CD14-positive monocyte (primary cell): ENCODE results near the gene TAX1BP1. TPM values are rescaled to one million over a fixed set of nuclear protein-coding genes. Genes with fewer than 3 reads are reported as not detected.

Experiments
- DNase-seq, 3 donors: peaks; one replicate each; pipeline ENCODE4 v3.0.0-alpha.2; 2011 to 2022
- H2AFZ ChIP-seq: 2 replicates; pipeline ENCODE4 v1.6.0; 2012; ENCODE audit warnings: mild to moderate bottlenecking, low read depth, low read length, inconsistent platforms; ENCODE audit not compliant: insufficient read depth, poor library complexity, severe bottlenecking
- H3K27ac ChIP-seq, 2 donors: 1 replicate in 1 of 2; 2 replicates in 1 of 2; pipeline ENCODE4 v1.5.1; 2012 to 2013; ENCODE audit warnings: low read length in 2 of 2, control low read depth in 1 of 2, inconsistent platforms in 1 of 2, low read depth in 1 of 2, mild to moderate bottlenecking in 1 of 2
- H3K27me3 ChIP-seq, 2 donors: one replicate each; pipeline versions ENCODE4 v1.6.0 to v1.6.1; 2011 to 2013; ENCODE audit warnings: low read length in 2 of 2; ENCODE audit not compliant: control insufficient read depth in 2 of 2, insufficient read depth in 2 of 2
- H3K36me3 ChIP-seq, 2 donors: replicated peaks in 1 of 2; 1 replicate in 1 of 2; 2 replicates in 1 of 2; pipeline versions ENCODE4 v1.5.1 to v1.6.1; 2012 to 2013; ENCODE audit warnings: low read length in 2 of 2, control low read depth in 1 of 2, inconsistent platforms in 1 of 2, mild to moderate bottlenecking in 1 of 2; ENCODE audit not compliant: insufficient read depth in 2 of 2, control insufficient read depth in 1 of 2
- H3K4me1 ChIP-seq, 2 donors: 1 replicate in 1 of 2; 2 replicates in 1 of 2; pipeline versions ENCODE4 v1.5.1 to v1.6.1; 2012 to 2013; ENCODE audit warnings: low read length in 2 of 2, control low read depth in 1 of 2, inconsistent platforms in 1 of 2, mild to moderate bottlenecking in 1 of 2, moderate library complexity in 1 of 2; ENCODE audit not compliant: insufficient read depth in 2 of 2, control insufficient read depth in 1 of 2
- H3K4me2 ChIP-seq: replicated peaks from 2 replicates; pipeline ENCODE3; 2012; ENCODE audit warnings: low read length, moderate library complexity, mild to moderate bottlenecking; ENCODE audit not compliant: poor library complexity, severe bottlenecking; ENCODE audit errors: extremely low read depth
- H3K4me3 ChIP-seq, 3 experiments: fragments of 200-600 bp in 1 of 3; sonication (generic) in 1 of 3; replicated peaks in 1 of 3; 1 replicate in 2 of 3; 2 replicates in 1 of 3; pipeline ENCODE4 v1.5.1; 2011 to 2013; ENCODE audit warnings: low read length in 3 of 3, mild to moderate bottlenecking in 3 of 3, control low read depth in 2 of 3, low read depth in 2 of 3, inconsistent platforms in 1 of 3, moderate library complexity in 1 of 3
- H3K79me2 ChIP-seq: 2 replicates; pipeline ENCODE4 v1.6.0; 2012; ENCODE audit warnings: mild to moderate bottlenecking, control low read depth, inconsistent platforms, low read length, moderate library complexity; ENCODE audit not compliant: insufficient read depth
- H3K9ac ChIP-seq: 2 replicates; pipeline ENCODE4 v1.6.0; 2017; ENCODE audit warnings: low read length, mild to moderate bottlenecking; ENCODE audit not compliant: insufficient read depth, poor library complexity, severe bottlenecking
- H3K9me3 ChIP-seq, 2 donors: replicated peaks in 1 of 2; 1 replicate in 1 of 2; 2 replicates in 1 of 2; pipeline versions ENCODE4 v1.5.1 to v1.6.1; 2012 to 2013; ENCODE audit warnings: low read length in 2 of 2, control low read depth in 1 of 2; ENCODE audit not compliant: control insufficient read depth in 1 of 2, insufficient read depth in 1 of 2
- H4K20me1 ChIP-seq: 2 replicates; pipeline ENCODE4 v1.6.0; 2012; ENCODE audit warnings: mild to moderate bottlenecking, low read length, control low read depth, moderate library complexity; ENCODE audit not compliant: insufficient read depth
- H3K27ac Mint-ChIP-seq, 7 donors: one replicate each; pipeline ENCODE4 v1.8.0; 2020; ENCODE audit warnings: mild to moderate bottlenecking in 7 of 7, mixed read lengths in 7 of 7, moderate library complexity in 6 of 7, inconsistent platforms in 2 of 7
- H3K27me3 Mint-ChIP-seq, 3 donors: one replicate each; pipeline ENCODE4 v1.8.0; 2021 to 2022; ENCODE audit warnings: low read depth in 3 of 3, mild to moderate bottlenecking in 3 of 3, mixed read lengths in 3 of 3, moderate library complexity in 3 of 3, inconsistent platforms in 1 of 3
- H3K36me3 Mint-ChIP-seq, 2 donors: one replicate each; pipeline ENCODE4 v1.8.0; 2020; ENCODE audit warnings: mixed read lengths in 2 of 2, inconsistent platforms in 1 of 2, mild to moderate bottlenecking in 1 of 2
- H3K4me1 Mint-ChIP-seq: one replicate; pipeline ENCODE4 v1.8.0; 2020; ENCODE audit warnings: mild to moderate bottlenecking, mixed read lengths
- H3K4me3 Mint-ChIP-seq, 2 donors: one replicate each; pipeline ENCODE4 v1.8.0; 2020; ENCODE audit warnings: mild to moderate bottlenecking in 2 of 2, mixed read lengths in 2 of 2, moderate library complexity in 1 of 2
- H3K9me3 Mint-ChIP-seq, 7 donors: one replicate each; pipeline ENCODE4 v1.8.0; 2020 to 2022; ENCODE audit warnings: mixed read lengths in 7 of 7, mild to moderate bottlenecking in 6 of 7, moderate library complexity in 6 of 7, inconsistent platforms in 2 of 7
- CTCF ChIP-seq: fragments of 200-600 bp; IDR thresholded peaks from one replicate; pipeline ENCODE4 v1.8.0; 2022; ENCODE audit warnings: antibody characterized with exemption, mild to moderate bottlenecking
- WGBS: methylation state at CpG from one replicate; pipeline ENCODE4 v1.1.5; 2013; ENCODE audit warnings: missing lambda C conversion rate; ENCODE audit not compliant: insufficient coverage; 5-methylcytosine and 5-hydroxymethylcytosine counted together
- intact Hi-C, 2 donors: fragments of 100-400 bp; cut with micrococcal nuclease; formaldehyde crosslinking; loops; one replicate each; pipeline versions ENCODE4 v1.15.0 to v1.15.1; 2023
- polyA plus RNA-seq, 3 donors: library from polyadenylated mRNA; depleted of rRNA in 1 of 3; unstranded in 2 of 3; stranded (reverse) in 1 of 3; fragments of 300-500 nt in 2 of 3; fragments of >200 nt in 1 of 3; fragmentation: Illumina TruSeq in 2 of 3; gene quantifications; 1 replicate in 2 of 3; 2 replicates in 1 of 3; pipeline ENCODE4 v1.2.3, GENCODE V29; 2012 to 2021

Gene TAX1BP1
- polyA plus RNA-seq, 3 donors, result 62.6 to 106 (median 85.3) TPM

GRCh38 chr7:27737178-27737577 lies 2.8 kb upstream of the TAX1BP1 start:
- intact Hi-C loops, result no loop called here
- no peaks in the 10 kb centered on the region for H3K9me3 ChIP-seq
- peaks cover 18% of the 10 kb centered on the region for H3K79me2 ChIP-seq
- no peak overlapping the region for H3K4me3 Mint-ChIP-seq
- H3K4me1 Mint-ChIP-seq, result peaks cover 21% of the 10 kb centered on the region
- no peak overlapping the region for H2AFZ ChIP-seq
- peaks cover 0 to 3% (median 2%) of the 10 kb centered on the region in 3 donors for H3K27me3 Mint-ChIP-seq
- peaks cover 0 to 4% of the 10 kb centered on the region in 2 donors for H3K36me3 Mint-ChIP-seq
- no peak overlapping the region for H3K9ac ChIP-seq
- TF ChIP-seq CTCF, result no peak
- DNase-seq, result no peak
- H3K27me3 ChIP-seq, result no peaks in the 10 kb centered on the region
- H3K4me2 ChIP-seq, result no peak overlapping the region
- peaks cover 14% of the 10 kb centered on the region for H4K20me1 ChIP-seq
- H3K27ac Mint-ChIP-seq, result no peak overlapping the region
- H3K4me3 ChIP-seq, result no peak overlapping the region
- 100% methylated on average over 1 of the region's 2 CpGs for WGBS
- peaks cover 0 to 3% (median 0%) of the 10 kb centered on the region in 7 donors for H3K9me3 Mint-ChIP-seq
- no peaks in the 10 kb centered on the region for H3K36me3 ChIP-seq
- H3K4me1 ChIP-seq, result peaks cover 16 to 17% of the 10 kb centered on the region in 2 donors
- no peak overlapping the region for H3K27ac ChIP-seq

GRCh38 chr7:27737616-27738015 lies 2.3 kb upstream of the TAX1BP1 start:
- intact Hi-C loops, result no loop called here
- H3K9ac ChIP-seq, result no peak overlapping the region
- no peak overlapping the region for H3K4me3 Mint-ChIP-seq

More at GRCh38 chr7:27737616-27738015, 2.3 kb upstream of the TAX1BP1 start:
- peaks cover 0 to 3% (median 2%) of the 10 kb centered on the region in 3 donors for H3K27me3 Mint-ChIP-seq
- Histone ChIP-seq H2AFZ (no peak overlapping the region), H3K27ac (no peak overlapping the region), H3K4me2 (no peak overlapping the region), H4K20me1 (peaks cover 16% of the 10 kb centered on the region), H3K27me3 (no peaks in the 10 kb centered on the region), H3K4me1 (peaks cover 17% of the 10 kb centered on the region in 2 donors), H3K9me3 (no peaks in the 10 kb centered on the region), H3K79me2 (peaks cover 23% of the 10 kb centered on the region), H3K4me3 (no peak overlapping the region), H3K36me3 (no peaks in the 10 kb centered on the region)
- H3K4me1 Mint-ChIP-seq, result peaks cover 25% of the 10 kb centered on the region
- TF ChIP-seq CTCF, result no peak
- peaks cover 0 to 3% (median 0%) of the 10 kb centered on the region in 7 donors for H3K9me3 Mint-ChIP-seq
- peaks cover 3 to 4% of the 10 kb centered on the region in 2 donors for H3K36me3 Mint-ChIP-seq
- WGBS, result no CpG with 5 or more reads among the region's 2 CpGs
- no peak for DNase-seq
- H3K27ac Mint-ChIP-seq, result no peak overlapping the region
